Measurements from ENCODE around the gene VWA5B2. TPM values are rescaled to one million over a fixed set of nuclear protein-coding genes. Genes with fewer than 3 reads are reported as not detected.

VWA5B2 gene
- total RNA-seq, 1 donor from 2014 or later: not detected

DNA sequence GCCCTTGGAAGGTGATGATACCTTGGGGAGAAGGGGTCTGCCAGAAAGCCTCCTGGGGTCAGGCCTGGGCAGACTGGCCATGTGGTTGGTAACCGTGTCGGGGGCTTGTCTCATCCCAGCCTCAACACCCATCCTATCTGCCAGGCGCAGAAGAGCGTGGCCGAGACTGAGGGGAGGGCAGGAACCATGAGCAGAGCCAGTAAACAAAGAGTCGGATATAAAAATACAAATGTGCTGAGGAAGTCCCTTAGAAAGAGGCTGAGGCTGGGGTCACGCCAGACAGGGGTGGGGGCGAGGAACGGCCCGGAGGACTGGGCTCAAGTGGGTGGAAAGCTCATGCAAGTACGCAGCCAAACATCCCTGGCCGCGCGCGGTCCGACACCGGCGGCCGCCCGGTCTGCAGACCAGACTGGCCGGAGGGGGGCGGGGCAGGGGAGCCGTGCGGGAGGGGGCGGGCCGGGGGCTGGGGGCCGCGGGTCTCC lies 30.1 kb downstream of the VWA5B2 start:
- no peak for DNase-seq (ENCODE audit: low read depth)
- Histone ChIP-seq H3K27me3 (ENCODE audit: control insufficient read depth, insufficient read depth, low read length) (peaks cover 34% of the 10 kb centered on the region), H3K36me3 (ENCODE audit: control insufficient read depth, insufficient read depth, low read length) (no peaks in the 10 kb centered on the region), H3K4me3 (ENCODE audit: low read depth, low read length) (no peak overlapping the region)
- TF ChIP-seq, protein P1, sequence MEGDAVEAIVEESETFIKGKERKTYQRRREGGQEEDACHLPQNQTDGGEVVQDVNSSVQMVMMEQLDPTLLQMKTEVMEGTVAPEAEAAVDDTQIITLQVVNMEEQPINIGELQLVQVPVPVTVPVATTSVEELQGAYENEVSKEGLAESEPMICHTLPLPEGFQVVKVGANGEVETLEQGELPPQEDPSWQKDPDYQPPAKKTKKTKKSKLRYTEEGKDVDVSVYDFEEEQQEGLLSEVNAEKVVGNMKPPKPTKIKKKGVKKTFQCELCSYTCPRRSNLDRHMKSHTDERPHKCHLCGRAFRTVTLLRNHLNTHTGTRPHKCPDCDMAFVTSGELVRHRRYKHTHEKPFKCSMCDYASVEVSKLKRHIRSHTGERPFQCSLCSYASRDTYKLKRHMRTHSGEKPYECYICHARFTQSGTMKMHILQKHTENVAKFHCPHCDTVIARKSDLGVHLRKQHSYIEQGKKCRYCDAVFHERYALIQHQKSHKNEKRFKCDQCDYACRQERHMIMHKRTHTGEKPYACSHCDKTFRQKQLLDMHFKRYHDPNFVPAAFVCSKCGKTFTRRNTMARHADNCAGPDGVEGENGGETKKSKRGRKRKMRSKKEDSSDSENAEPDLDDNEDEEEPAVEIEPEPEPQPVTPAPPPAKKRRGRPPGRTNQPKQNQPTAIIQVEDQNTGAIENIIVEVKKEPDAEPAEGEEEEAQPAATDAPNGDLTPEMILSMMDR (IDR thresholded peaks at IDR 0.05; ENCODE audit: insufficient read depth, low read length, poor library complexity, severe bottlenecking): no peak

GRCh38 chr3:184259878-184260723 lies 30.7 kb downstream of the VWA5B2 start:
- Histone ChIP-seq H3K4me3 (ENCODE audit: low read depth, low read length) (peak overlapping the region; percentile 3), H3K36me3 (ENCODE audit: control insufficient read depth, insufficient read depth, low read length) (no peaks in the 10 kb centered on the region), H3K27me3 (ENCODE audit: control insufficient read depth, insufficient read depth, low read length) (peaks cover 34% of the 10 kb centered on the region)
- DNase-seq (ENCODE audit: low read depth): no peak
- TF ChIP-seq, protein P1 (IDR thresholded peaks at IDR 0.05; ENCODE audit: insufficient read depth, low read length, poor library complexity, severe bottlenecking): no peak

DNA sequence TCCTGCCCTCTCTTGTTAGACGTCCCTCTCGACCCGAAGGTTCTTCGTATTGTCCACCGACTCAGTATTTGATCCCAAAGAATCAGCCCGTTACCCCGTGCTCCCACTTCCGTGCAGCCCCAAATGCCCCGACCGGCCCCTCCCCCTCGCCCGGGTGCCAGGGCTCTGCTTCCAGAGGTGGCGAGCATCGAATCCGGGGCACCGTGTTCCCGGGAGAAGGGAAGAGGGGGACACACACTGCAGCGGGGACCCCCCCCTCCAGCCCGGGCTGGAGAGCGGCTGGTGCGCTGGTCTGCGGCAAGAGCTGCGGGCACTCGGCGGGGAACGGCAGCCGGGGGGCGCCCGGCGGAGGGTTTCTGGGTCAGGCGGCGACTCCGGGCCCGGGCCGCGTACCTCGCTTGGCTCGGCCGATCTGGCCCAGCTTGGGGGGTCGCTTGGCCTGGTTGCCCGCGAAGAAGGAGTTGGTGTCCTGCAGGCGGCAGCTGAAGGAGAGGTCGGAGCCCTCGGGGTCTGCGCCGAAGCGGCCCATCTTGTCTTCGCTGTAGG lies 31.4 kb downstream of the VWA5B2 start:
- DNase-seq (ENCODE audit: low read depth): no peak
- no peaks in the 10 kb centered on the region for H3K36me3 ChIP-seq (ENCODE audit: control insufficient read depth, insufficient read depth, low read length)
- peak overlapping the region; percentile 50 for H3K4me3 ChIP-seq (ENCODE audit: low read depth, low read length)
- peaks cover 34% of the 10 kb centered on the region for H3K27me3 ChIP-seq (ENCODE audit: control insufficient read depth, insufficient read depth, low read length)
- TF ChIP-seq, protein P1 (IDR thresholded peaks at IDR 0.05; ENCODE audit: insufficient read depth, low read length, poor library complexity, severe bottlenecking): no peak

- Histone ChIP-seq H3K4me3 (ENCODE audit: low read depth, low read length) (peak within 1 kb of the TSS; percentile 50), H3K36me3 (ENCODE audit: control insufficient read depth, insufficient read depth, low read length) (no peaks in the 10 kb centered on the region), H3K27me3 (ENCODE audit: control insufficient read depth, insufficient read depth, low read length) (peaks cover 34% of the 10 kb centered on the region)
- no peak for DNase-seq (ENCODE audit: low read depth)
- TF ChIP-seq, protein P1 (IDR thresholded peaks at IDR 0.05; ENCODE audit: insufficient read depth, low read length, poor library complexity, severe bottlenecking): no peak
Measured at GRCh38 chr3:184261270-184261853, 32.0 kb downstream of the VWA5B2 start, which contains the start of gene CAMK2N2. CAMK2N2 (minus strand) TSS chr3:184261553; CDS start chr3:184261285, 268 bp downstream.

DNA sequence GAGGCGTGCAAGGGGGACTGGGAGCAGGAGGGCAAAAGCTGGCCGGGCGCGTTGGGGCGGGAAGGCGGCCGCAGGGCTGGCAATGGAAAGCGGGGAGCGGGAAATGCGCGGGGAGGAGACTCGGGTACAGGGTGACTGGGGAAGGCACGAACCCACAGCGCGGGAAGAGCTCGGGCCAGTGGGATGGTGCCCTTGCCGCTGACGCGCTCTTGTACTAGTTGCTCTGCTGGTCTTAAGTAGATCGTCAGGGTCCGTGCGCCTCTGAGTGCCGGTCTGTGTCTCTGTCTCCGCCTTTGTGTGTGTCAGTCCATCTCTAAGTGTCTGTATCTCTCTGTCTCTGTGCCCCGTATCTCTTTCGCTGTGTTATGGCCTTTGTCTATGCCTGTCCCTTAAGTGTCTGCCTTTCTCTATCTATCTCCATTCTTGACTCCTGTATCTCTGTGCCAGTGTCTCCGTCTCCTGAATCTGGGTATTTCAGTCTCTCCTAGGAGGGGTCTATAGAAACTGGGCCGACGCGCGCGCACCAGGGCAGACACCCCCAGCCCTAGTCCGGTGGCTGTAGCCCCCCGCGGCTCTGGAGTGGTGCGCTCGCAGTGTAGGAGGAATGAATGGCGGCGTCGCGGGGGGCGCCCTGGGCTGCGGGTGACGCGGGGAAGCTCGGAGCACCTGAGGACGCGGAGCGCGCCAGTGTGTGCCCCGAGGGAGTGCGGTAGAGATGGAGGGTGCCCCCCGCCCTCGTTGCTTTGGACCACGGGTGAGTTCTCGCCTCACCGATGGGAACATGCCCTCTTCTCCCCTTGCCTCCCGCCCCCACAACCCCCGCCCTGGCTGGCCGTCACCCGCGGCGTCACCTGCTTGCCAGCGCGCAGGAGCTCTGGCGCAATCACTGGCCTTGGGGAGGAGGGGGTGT lies 32.7 kb downstream of the VWA5B2 start:
- no peak for DNase-seq (ENCODE audit: low read depth)
- TF ChIP-seq, protein P1 (IDR thresholded peaks at IDR 0.05; ENCODE audit: insufficient read depth, low read length, poor library complexity, severe bottlenecking): no peak
- H3K36me3 ChIP-seq (ENCODE audit: control insufficient read depth, insufficient read depth, low read length): no peaks in the 10 kb centered on the region
- H3K27me3 ChIP-seq (ENCODE audit: control insufficient read depth, insufficient read depth, low read length): peaks cover 34% of the 10 kb centered on the region
- peak overlapping the region; percentile 50 for H3K4me3 ChIP-seq (ENCODE audit: low read depth, low read length)
